HEK293T (cell line): ENCODE data around the gene LAMTOR3.

Experiments
- CTCF ChIA-PET: fragments of 350-600 bp; formaldehyde crosslinking; extraction: SDS; loops from one replicate; lab custom pipeline; 2021; ENCODE audit warnings: antibody characterized with exemption, inconsistent platforms; lab: Yijun Ruan, JAX
- POLR2A ChIA-PET: fragments of 350-600 bp; formaldehyde crosslinking; extraction: SDS; loops from one replicate; lab custom pipeline; 2020; ENCODE audit warnings: antibody characterized with exemption, inconsistent platforms; lab: Yijun Ruan, JAX
- DNase-seq: peaks from one replicate; pipeline ENCODE4 v3.0.0; 2012; ENCODE audit warnings: mixed read lengths; ENCODE audit errors: extremely low spot score
- ARNT ChIP-seq: fragments of 450-650 bp; IDR thresholded peaks from 2 replicates; pipeline ENCODE4 v1.6.1; 2017; ENCODE audit warnings: mild to moderate bottlenecking
- BHLHE40 ChIP-seq: fragments of 450-650 bp; IDR thresholded peaks from 2 replicates; pipeline ENCODE4 v1.6.1; 2016; ENCODE audit warnings: mild to moderate bottlenecking, moderate library complexity, borderline replicate concordance
- CTBP1 ChIP-seq: fragments of 450-650 bp; IDR thresholded peaks from 2 replicates; pipeline ENCODE4 v1.6.1; 2016; ENCODE audit warnings: borderline replicate concordance
- ELF4 ChIP-seq: fragments of 450-650 bp; IDR thresholded peaks from 2 replicates; pipeline ENCODE4 v1.6.1; 2017; ENCODE audit warnings: antibody characterized with exemption
- FOXA1 ChIP-seq: fragments of 450-650 bp; IDR thresholded peaks from 2 replicates; pipeline ENCODE4 v1.6.1; 2016; ENCODE audit warnings: mild to moderate bottlenecking
- FOXK2 ChIP-seq: fragments of 450-650 bp; IDR thresholded peaks from 2 replicates; pipeline ENCODE4 v1.6.1; 2016; ENCODE audit warnings: mild to moderate bottlenecking
- FOXM1 ChIP-seq: fragments of 450-650 bp; IDR thresholded peaks from 2 replicates; pipeline ENCODE4 v1.6.1; 2017; ENCODE audit warnings: mild to moderate bottlenecking, borderline replicate concordance
- HDGF ChIP-seq: fragments of 450-650 bp; IDR thresholded peaks from 2 replicates; pipeline ENCODE4 v1.6.1; 2017; ENCODE audit warnings: antibody characterized with exemption, borderline replicate concordance
- L3MBTL2 ChIP-seq: fragments of 450-650 bp; conservative IDR thresholded peaks from 2 replicates; pipeline ENCODE4 v1.6.1; 2016; ENCODE audit warnings: mild to moderate bottlenecking
- LEF1 ChIP-seq: fragments of 450-650 bp; IDR thresholded peaks from 2 replicates; pipeline ENCODE4 v1.6.1; 2017; ENCODE audit warnings: mild to moderate bottlenecking, borderline replicate concordance
- NFRKB ChIP-seq: fragments of 450-650 bp; IDR thresholded peaks from 2 replicates; pipeline ENCODE4 v1.6.1; 2016; ENCODE audit warnings: mild to moderate bottlenecking, moderate library complexity
- SP1 ChIP-seq: fragments of 450-650 bp; IDR thresholded peaks from 2 replicates; pipeline ENCODE4 v1.6.1; 2017
- SUZ12 ChIP-seq: fragments of 450-650 bp; IDR thresholded peaks from 2 replicates; pipeline ENCODE4 v1.6.1; 2016; ENCODE audit warnings: mild to moderate bottlenecking
- TARDBP ChIP-seq: fragments of 450-650 bp; IDR thresholded peaks from 2 replicates; pipeline ENCODE4 v1.6.1; 2016
- ZNF384 ChIP-seq: fragments of 450-650 bp; IDR thresholded peaks from 2 replicates; pipeline ENCODE4 v1.6.1; 2016
- TF ChIP-seq, protein P1 (sequence below): fragments of 450-650 bp; IDR thresholded peaks from 2 replicates; pipeline ENCODE4 v1.6.1; 2016

The LAMTOR3 gene, protein sequence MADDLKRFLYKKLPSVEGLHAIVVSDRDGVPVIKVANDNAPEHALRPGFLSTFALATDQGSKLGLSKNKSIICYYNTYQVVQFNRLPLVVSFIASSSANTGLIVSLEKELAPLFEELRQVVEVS

DNA sequence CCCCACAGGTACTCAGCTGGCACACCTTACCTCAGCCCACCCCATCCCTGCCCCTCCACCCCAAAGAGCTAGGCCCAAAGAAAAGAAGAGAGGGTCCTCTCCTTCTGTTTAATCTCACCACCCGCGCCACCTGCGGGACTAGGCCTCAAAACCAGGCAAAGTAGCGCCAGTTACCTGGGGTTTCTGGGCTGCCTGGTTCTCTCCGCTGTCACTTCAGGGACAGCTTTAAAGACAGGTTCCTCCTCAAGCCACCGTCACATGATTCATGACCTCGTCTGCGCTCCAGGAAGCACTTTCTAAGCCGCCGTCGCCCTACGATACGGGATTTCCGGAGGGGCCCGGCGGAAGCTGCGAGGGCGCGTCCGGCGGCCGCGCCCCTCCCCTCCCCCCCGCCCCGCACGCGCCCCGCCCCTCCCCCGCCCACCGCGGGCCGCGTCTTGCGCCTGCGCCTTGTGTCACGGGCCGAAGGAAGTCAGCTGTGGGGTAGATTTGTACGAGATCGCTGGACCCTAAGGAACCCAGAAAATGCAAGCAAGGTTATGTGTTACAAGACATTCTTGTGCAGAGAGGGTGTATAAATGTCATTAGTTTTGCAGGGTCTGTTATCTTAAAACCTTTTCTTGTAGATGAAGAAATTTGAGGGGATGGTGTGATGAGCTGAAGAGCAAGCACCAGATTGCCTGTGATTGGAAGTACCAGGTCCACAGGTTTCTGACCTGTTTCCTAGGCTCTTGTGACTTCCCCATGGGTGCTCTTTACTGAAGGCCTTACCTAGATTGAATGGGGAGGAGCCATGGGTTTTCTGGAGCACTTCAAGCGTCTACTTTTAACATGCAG is at the start of gene LAMTOR3:
TSS of gene LAMTOR3 (minus strand) at position 267 of the 837 bp plus-strand sequence. CDS start 464 bp downstream, outside the sequence.
- TF ChIP-seq, protein P1, sequence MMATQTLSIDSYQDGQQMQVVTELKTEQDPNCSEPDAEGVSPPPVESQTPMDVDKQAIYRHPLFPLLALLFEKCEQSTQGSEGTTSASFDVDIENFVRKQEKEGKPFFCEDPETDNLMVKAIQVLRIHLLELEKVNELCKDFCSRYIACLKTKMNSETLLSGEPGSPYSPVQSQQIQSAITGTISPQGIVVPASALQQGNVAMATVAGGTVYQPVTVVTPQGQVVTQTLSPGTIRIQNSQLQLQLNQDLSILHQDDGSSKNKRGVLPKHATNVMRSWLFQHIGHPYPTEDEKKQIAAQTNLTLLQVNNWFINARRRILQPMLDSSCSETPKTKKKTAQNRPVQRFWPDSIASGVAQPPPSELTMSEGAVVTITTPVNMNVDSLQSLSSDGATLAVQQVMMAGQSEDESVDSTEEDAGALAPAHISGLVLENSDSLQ = peak; percentile 86
- TF ChIP-seq ARNT (no peak), ELF4 (0 out of 2 replicates have a peak, but pooled peaks have one; percentile 13), L3MBTL2 (0 out of 2 replicates have a peak, but pooled peaks have one; percentile 24)
- ChIA-PET CTCF (interaction anchor here (0.5 to 0.9 kb wide), 2 partner anchors 9 to 83 kb away, joined by 3 to 9 read pairs; no protein-coding TSS in a partner anchor), POLR2A (interaction anchor here (0.6 to 1.4 kb wide), 8 partner anchors 26 to 331 kb away, joined by 3 to 10 read pairs (median 4); partner anchors contain the start of genes DNAJB14, H2AZ1 and TRMT10A)
- DNase-seq = peak; percentile 91

DNA sequence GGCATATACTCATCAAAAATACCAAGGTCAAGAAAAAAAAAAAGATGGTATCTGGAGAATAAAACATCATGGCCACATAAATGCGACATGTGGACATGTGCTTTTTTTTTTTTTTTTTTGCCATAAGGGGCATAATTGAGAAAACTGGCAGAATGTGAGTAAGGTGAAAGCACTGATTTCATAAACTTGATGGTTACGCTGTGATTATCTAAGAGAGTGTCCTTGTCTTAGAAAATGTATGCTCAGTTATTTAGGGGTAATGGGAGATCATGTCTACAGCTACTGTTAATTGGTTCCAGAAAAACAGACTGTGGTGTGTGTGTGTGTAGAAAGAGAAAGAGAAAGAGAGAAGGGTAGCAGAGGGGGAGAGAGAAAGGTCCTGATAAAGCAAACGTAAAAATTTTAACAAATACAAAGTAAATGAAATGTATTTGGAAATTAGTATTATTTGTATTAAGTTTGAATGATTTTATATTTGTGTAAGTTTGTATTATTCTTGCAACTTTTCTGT is 44.1 kb upstream of the LAMTOR3 start:
- TF ChIP-seq FOXA1 (no peak), TARDBP (no peak), CTBP1 (no peak), L3MBTL2 (no peak), BHLHE40 (no peak), HDGF (no peak), LEF1 (no peak), ZNF384 (no peak)
- TF ChIP-seq, protein P1 = no peak
- POLR2A ChIA-PET = no interaction called here

DNA sequence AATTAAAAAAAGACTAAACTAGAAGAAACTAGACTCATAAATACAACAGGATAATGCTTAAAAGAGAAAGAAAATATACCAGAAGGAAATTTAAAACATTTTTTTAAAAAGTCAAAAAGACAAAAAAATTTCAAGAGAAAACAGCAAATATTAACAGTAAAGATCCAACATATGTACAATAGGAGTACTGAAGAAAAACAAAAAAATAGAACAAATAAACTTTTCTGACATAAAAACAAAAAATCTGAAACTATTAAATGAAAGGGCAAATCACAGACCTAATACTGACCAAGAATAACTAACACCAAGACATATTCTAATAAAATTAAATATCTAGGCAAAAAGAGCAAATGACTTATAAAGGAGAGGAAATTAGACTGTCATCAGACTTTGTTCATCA is 40.7 kb upstream of the LAMTOR3 start:
- POLR2A ChIA-PET = interaction anchor here (1.0 to 1.3 kb wide), 2 partner anchors 12 to 15 kb away, joined by 3 to 5 read pairs; partner anchors contain the start of genes DNAJB14 and H2AZ1
- TF ChIP-seq L3MBTL2 (no peak), FOXM1 (no peak), CTBP1 (no peak), ARNT (no peak), LEF1 (no peak)
- CTCF ChIA-PET = no interaction called here
- DNase-seq = no peak

More for the DNA sequence above, 44.1 kb upstream of the LAMTOR3 start:
- DNase-seq = no peak
- CTCF ChIA-PET = no interaction called here

DNA sequence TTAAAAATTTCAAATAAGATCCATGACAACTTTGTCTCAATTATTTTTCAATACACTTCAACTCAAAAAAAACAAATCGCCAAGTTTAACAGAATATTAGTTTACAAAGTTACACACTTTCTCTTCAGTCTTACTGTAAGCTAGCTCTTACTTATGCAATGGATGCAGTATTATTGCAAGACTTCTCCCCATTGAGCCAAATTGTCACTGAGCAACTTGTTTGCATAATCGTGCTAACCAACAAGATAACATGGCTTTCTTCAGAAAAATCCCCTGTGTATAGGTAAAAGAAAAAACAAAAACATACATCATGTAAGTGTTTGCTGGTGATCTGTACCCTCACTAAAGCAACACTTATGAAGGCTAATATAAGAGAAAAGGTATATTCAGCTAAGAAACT is 33.3 kb upstream of the LAMTOR3 start:
- DNase-seq = no peak
- CTCF ChIA-PET = interaction anchor here (1.3 kb wide), 1 partner anchor 12 kb away, joined by 3 read pairs; no protein-coding TSS in a partner anchor
- TF ChIP-seq CTBP1 = no peak
- TF ChIP-seq TARDBP = no peak
- no peak for TF ChIP-seq FOXK2
- TF ChIP-seq HDGF = no peak
- no peak for TF ChIP-seq FOXA1
- no peak for TF ChIP-seq L3MBTL2
- TF ChIP-seq LEF1 = no peak
- POLR2A ChIA-PET = interaction anchor here (2.0 kb wide), 1 partner anchor 21 kb away, joined by 5 read pairs; no protein-coding TSS in a partner anchor

DNA sequence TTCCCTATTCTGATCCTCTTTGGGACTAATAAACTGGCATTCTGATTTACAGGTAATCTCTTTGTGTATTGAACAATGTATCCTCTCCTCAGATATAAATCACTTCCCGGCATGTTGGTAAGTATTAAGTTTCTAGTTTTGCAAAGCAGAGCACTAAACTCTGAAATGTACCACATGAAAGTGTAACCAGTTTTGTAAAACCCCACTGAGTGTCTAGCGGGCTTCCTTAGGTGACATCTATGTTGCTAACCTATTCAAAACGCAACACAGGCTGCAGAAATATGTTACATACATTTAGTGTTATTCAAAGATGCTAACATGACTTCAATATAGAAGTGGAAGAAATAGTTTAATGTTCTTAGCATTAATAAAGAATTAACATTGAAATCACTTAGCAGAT is 26.9 kb upstream of the LAMTOR3 start:
- POLR2A ChIA-PET = no interaction called here
- TF ChIP-seq NFRKB (no peak), HDGF (no peak), CTBP1 (no peak), SUZ12 (no peak)
- no peak for DNase-seq
- CTCF ChIA-PET = no interaction called here

DNA sequence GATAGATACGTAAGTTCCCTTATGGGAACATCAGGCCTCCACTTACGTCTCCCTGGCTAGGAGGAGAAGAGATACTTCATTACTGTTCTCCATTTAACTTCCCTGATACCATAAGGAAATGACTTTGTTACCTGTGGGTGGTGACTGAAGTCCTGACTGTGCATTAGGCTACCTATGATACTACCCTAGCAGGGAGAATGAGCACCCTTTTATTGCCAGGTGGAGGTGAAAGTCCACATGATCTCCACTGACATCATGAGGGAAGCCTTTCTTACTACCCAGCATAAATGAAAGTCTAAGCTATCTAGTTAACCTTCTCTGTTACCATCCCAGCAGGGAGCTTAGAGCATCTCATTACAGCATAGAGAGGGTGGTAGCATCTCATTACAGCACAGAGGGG is 24.4 kb upstream of the LAMTOR3 start:
- TF ChIP-seq L3MBTL2 (no peak), HDGF (no peak), NFRKB (no peak), SUZ12 (no peak)
- no peak for DNase-seq
- ChIA-PET POLR2A (no interaction called here), CTCF (no interaction called here)

DNA sequence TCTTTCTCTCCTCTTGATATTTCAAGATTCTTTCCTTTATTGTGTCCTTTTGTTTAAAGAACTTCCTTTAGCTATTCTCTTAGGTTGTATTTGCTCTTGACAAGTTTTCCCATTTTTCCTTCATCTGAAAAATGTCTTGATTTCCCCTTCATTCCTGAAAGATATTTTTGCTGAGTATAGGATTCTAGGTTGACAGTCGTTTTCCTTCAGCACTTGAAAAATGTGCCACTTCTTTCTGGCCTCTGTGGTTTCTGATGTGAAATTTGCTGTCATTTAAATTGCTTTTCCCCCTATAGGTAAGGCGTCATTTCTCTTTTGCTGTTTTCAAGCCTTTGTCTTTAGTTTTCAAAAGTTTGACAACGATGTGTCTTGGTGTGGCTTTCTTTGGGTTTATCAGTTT is 23.3 kb upstream of the LAMTOR3 start:
- TF ChIP-seq NFRKB (no peak), SUZ12 (no peak), FOXM1 (no peak), ELF4 (no peak), CTBP1 (no peak), FOXA1 (no peak), ZNF384 (no peak), ARNT (no peak), SP1 (no peak), TARDBP (no peak), FOXK2 (no peak), LEF1 (no peak)
- TF ChIP-seq, protein P1 = no peak
- POLR2A ChIA-PET = no interaction called here
- CTCF ChIA-PET = no interaction called here
- no peak for DNase-seq
